HFFc6 (cell line): Measurements from ENCODE around the gene FRMD4A. TPM values are rescaled to one million over a fixed set of nuclear protein-coding genes. Genes with fewer than 3 reads are reported as not detected.

Experiments
- DNase-seq: peaks from one replicate; pipeline ENCODE4 v3.0.0-alpha.2; 2018
- H3K27ac Mint-ChIP-seq: 2 replicates; pipeline ENCODE4 v1.8.0; 2020; ENCODE audit warnings: mild to moderate bottlenecking, mixed read lengths
- H3K27me3 Mint-ChIP-seq: 2 replicates; pipeline ENCODE4 v1.8.0; 2021; ENCODE audit warnings: mild to moderate bottlenecking, moderate library complexity, mixed read lengths; ENCODE audit not compliant: insufficient read depth
- H3K36me3 Mint-ChIP-seq: 2 replicates; pipeline ENCODE4 v1.8.0; 2021; ENCODE audit warnings: low read depth, mixed read lengths
- H3K4me1 Mint-ChIP-seq: 2 replicates; pipeline ENCODE4 v1.8.0; 2020; ENCODE audit warnings: low read depth, mixed read lengths
- H3K4me3 Mint-ChIP-seq: 2 replicates; pipeline ENCODE4 v1.8.0; 2020; ENCODE audit warnings: mild to moderate bottlenecking, moderate library complexity, mixed read lengths
- H3K9me3 Mint-ChIP-seq: 2 replicates; pipeline ENCODE4 v1.8.0; 2020; ENCODE audit warnings: mild to moderate bottlenecking, mixed read lengths
- CTCF ChIP-seq: fragments of 200-600 bp; sonication (generic); IDR thresholded peaks from 2 replicates; pipeline ENCODE4 v1.5.0; 2021; ENCODE audit warnings: antibody characterized with exemption, mild to moderate bottlenecking
- total RNA-seq, 6 experiments: library from RNA; stranded (reverse); fragmentation: NEBNext Ultra II Directional; extraction: Animal tissue kit (Norgen Biotek cat#: 25700); gene quantifications; 2 replicates in 1 of 6; 3 replicates in 5 of 6; pipeline ENCODE4 v1.2.3, GENCODE V29; 2021

The FRMD4A gene
- total RNA-seq, 6 experiments from 2014 or later = 76.7 to 117 (median 92.3) TPM

GRCh38 chr10:14099885-14100284 lies 230.8 kb downstream of the FRMD4A start:
- no peaks in the 10 kb centered on the region for H3K9me3 Mint-ChIP-seq
- no peak for DNase-seq
- peaks cover 16% of the 10 kb centered on the region for H3K27me3 Mint-ChIP-seq
- no peak for TF ChIP-seq CTCF
- H3K4me3 Mint-ChIP-seq = no peak overlapping the region
- no peaks in the 10 kb centered on the region for H3K4me1 Mint-ChIP-seq
- no peaks in the 10 kb centered on the region for H3K36me3 Mint-ChIP-seq
- no peak overlapping the region for H3K27ac Mint-ChIP-seq

- Mint-ChIP-seq H3K4me3 (no peak overlapping the region), H3K36me3 (no peaks in the 10 kb centered on the region), H3K9me3 (no peaks in the 10 kb centered on the region), H3K27ac (no peak overlapping the region), H3K4me1 (peaks cover 14% of the 10 kb centered on the region), H3K27me3 (no peaks in the 10 kb centered on the region; the same call in 1 of the 2 replicates)
- TF ChIP-seq CTCF = peak; percentile 82
- DNase-seq = peak; percentile 65
Observed at GRCh38 chr10:14093730-14094484, 236.8 kb downstream of the FRMD4A start.

GRCh38 chr10:14092799-14093198 lies 237.9 kb downstream of the FRMD4A start:
- no peak overlapping the region for H3K4me3 Mint-ChIP-seq
- H3K4me1 Mint-ChIP-seq = peaks cover 14% of the 10 kb centered on the region
- H3K27me3 Mint-ChIP-seq = no peaks in the 10 kb centered on the region
- H3K27ac Mint-ChIP-seq = no peak overlapping the region
- no peaks in the 10 kb centered on the region for H3K36me3 Mint-ChIP-seq
- DNase-seq = no peak
- no peaks in the 10 kb centered on the region for H3K9me3 Mint-ChIP-seq
- TF ChIP-seq CTCF = no peak

- no peak for DNase-seq
- no peak overlapping the region for H3K4me3 Mint-ChIP-seq
- H3K4me1 Mint-ChIP-seq = peaks cover 33% of the 10 kb centered on the region
- peaks cover 3% of the 10 kb centered on the region for H3K27me3 Mint-ChIP-seq
- H3K36me3 Mint-ChIP-seq = no peaks in the 10 kb centered on the region
- no peak overlapping the region for H3K27ac Mint-ChIP-seq
- no peaks in the 10 kb centered on the region for H3K9me3 Mint-ChIP-seq
- no peak for TF ChIP-seq CTCF
Observed at GRCh38 chr10:14089556-14090292, 241.0 kb downstream of the FRMD4A start.

- no peaks in the 10 kb centered on the region for H3K9me3 Mint-ChIP-seq
- H3K27ac Mint-ChIP-seq = no peak overlapping the region
Observed at GRCh38 chr10:14087566-14087965, 243.2 kb downstream of the FRMD4A start.

More at GRCh38 chr10:14087566-14087965, 243.2 kb downstream of the FRMD4A start:
- H3K27me3 Mint-ChIP-seq = peaks cover 3% of the 10 kb centered on the region
- peaks cover 24% of the 10 kb centered on the region for H3K4me1 Mint-ChIP-seq
- no peak for DNase-seq
- H3K36me3 Mint-ChIP-seq = no peaks in the 10 kb centered on the region
- no peak for TF ChIP-seq CTCF
- no peak overlapping the region for H3K4me3 Mint-ChIP-seq
